ENCODE measurements around the gene AMACR. TPM values are rescaled to one million over a fixed set of nuclear protein-coding genes. Genes with fewer than 3 reads are reported as not detected.
"Not testable (repeated sequence)": the region's sequence is repeated elsewhere in the genome, so short reads cannot be mapped to it uniquely, and the experiment has no call there.

Gene AMACR
- total RNA-seq, 2 donors from 2014 or later, result 7.3 to 10.3 TPM

- intact Hi-C loops (cut with DNase I), result no loop called here
- DNase-seq (no peak), ATAC-seq (peak in 1 of 2 donors; percentile 23)
These were observed 23.2 kb downstream of the AMACR start, which contains the start of gene SLC45A2 for GRCh38 chr5:33984671-33985124. TSS of gene SLC45A2 (minus strand) at chr5:33984693. CDS start at chr5:33984583, 110 bp downstream.

- ATAC-seq, result peak in 1 of 2 donors; percentile 19
- intact Hi-C loops (cut with DNase I), result no loop called here
- no peak for DNase-seq
These were observed 23.7 kb downstream of the AMACR start for GRCh38 chr5:33984178-33984577.

- ATAC-seq, result no peak
- intact Hi-C loops (cut with DNase I), result no loop called here
- no peak for DNase-seq
These were observed 26.3 kb downstream of the AMACR start for GRCh38 chr5:33981408-33982162.

- no peak for DNase-seq
- intact Hi-C loops (cut with DNase I), result no loop called here
- ATAC-seq, result no peak
These were observed 27.8 kb downstream of the AMACR start for GRCh38 chr5:33980030-33980429.

GRCh38 chr5:33978306-33978705 lies 29.5 kb downstream of the AMACR start:
- DNase-seq, result no peak
- no peak for ATAC-seq
- intact Hi-C loops (cut with DNase I), result no loop called here

GRCh38 chr5:33976307-33976706 lies 31.5 kb downstream of the AMACR start:
- no peak for ATAC-seq
- intact Hi-C loops (cut with DNase I), result no loop called here

GRCh38 chr5:33975852-33976251 lies 32.0 kb downstream of the AMACR start:
- intact Hi-C loops (cut with DNase I), result no loop called here
- DNase-seq, result no peak
- no peak for ATAC-seq

More at GRCh38 chr5:33976307-33976706, 31.5 kb downstream of the AMACR start:
- DNase-seq, result no peak

- ATAC-seq (no peak), DNase-seq (no peak)
- intact Hi-C loops (cut with DNase I), result no loop called here
These were observed 34.6 kb downstream of the AMACR start for GRCh38 chr5:33973271-33973670.

GRCh38 chr5:33969572-33970452 lies 38.0 kb downstream of the AMACR start:
- no peak for DNase-seq
- intact Hi-C loops (cut with DNase I), result loop anchor here (2.0 to 10.0 kb wide), 2 partner anchors 533 to 535 kb away; no protein-coding TSS in a partner anchor
- ATAC-seq, result peak; percentile 64 to 81

GRCh38 chr5:33968211-33969005 lies 39.4 kb downstream of the AMACR start:
- ATAC-seq, result no peak
- intact Hi-C loops (cut with DNase I), result loop anchor here (2.0 to 10.0 kb wide), 2 partner anchors 532 to 534 kb away; no protein-coding TSS in a partner anchor
- no peak for DNase-seq

- intact Hi-C loops (cut with DNase I), result loop anchor here in 1 of 2 donors (10.0 kb wide), 1 partner anchor 532 kb away; no protein-coding TSS in a partner anchor
- DNase-seq (no peak), ATAC-seq (no peak)
These were observed 41.0 kb downstream of the AMACR start for GRCh38 chr5:33966805-33967204.

GRCh38 chr5:33964132-33964700 lies 43.6 kb downstream of the AMACR start:
- no peak for ATAC-seq
- DNase-seq, result no peak
- intact Hi-C loops (cut with DNase I), result loop anchor here in 1 of 2 donors (10.0 kb wide), 1 partner anchor 529 kb away; no protein-coding TSS in a partner anchor

- no peak for DNase-seq
- intact Hi-C loops (cut with DNase I), result no loop called here
- ATAC-seq, result no peak
These were observed 49.7 kb downstream of the AMACR start for GRCh38 chr5:33958176-33958575.

GRCh38 chr5:33957577-33958150 lies 50.2 kb downstream of the AMACR start:
- ATAC-seq (no peak), DNase-seq (no peak)
- intact Hi-C loops (cut with DNase I), result no loop called here

- not testable (repeated sequence) for ATAC-seq
These were observed 55.7 kb downstream of the AMACR start for GRCh38 chr5:33952175-33952574.

GRCh38 chr5:33944543-33945132 lies 63.2 kb downstream of the AMACR start:
- intact Hi-C loops (cut with DNase I), result no loop called here
- no peak for DNase-seq

More at GRCh38 chr5:33952175-33952574, 55.7 kb downstream of the AMACR start:
- DNase-seq; intact Hi-C loops (cut with DNase I): not testable (repeated sequence)

GRCh38 chr5:33941090-33941489 lies 66.8 kb downstream of the AMACR start:
- intact Hi-C loops (cut with DNase I), result no loop called here
- ATAC-seq (no peak), DNase-seq (no peak)

More at GRCh38 chr5:33944543-33945132, 63.2 kb downstream of the AMACR start:
- no peak for ATAC-seq

Measured in left cardiac atrium (tissue), 4 donors.